Cardiac fibroblast (primary cell): ENCODE results near the gene CHAC2.

Experiments used
- DNase-seq, 2 donors: peaks; one replicate each; pipeline versions ENCODE4 v3.0.0 to v3.0.0-alpha.2; 2010; ENCODE audit warnings: low read depth in 2 of 2
- H3K4me3 ChIP-seq, 2 donors: replicated peaks in 1 of 2; 1 replicate in 1 of 2; 2 replicates in 1 of 2; pipeline ENCODE4 v1.5.1; 2011; ENCODE audit warnings: low read depth in 2 of 2, low read length in 2 of 2, mild to moderate bottlenecking in 2 of 2, moderate library complexity in 1 of 2
- CTCF ChIP-seq: IDR thresholded peaks from one replicate; pipeline ENCODE4 v1.5.1; 2011; ENCODE audit warnings: low read depth, mild to moderate bottlenecking, low read length, inconsistent platforms

Gene CHAC2

GRCh38 chr2:53786352-53786704, 18.7 kb downstream of the CHAC2 start:
- DNase-seq = peak; percentile 58 to 64

GRCh38 chr2:53786705-53787613, 19.4 kb downstream of the CHAC2 start, which contains the start of the genes ASB3 and ERLEC1:
Gene ASB3, minus strand, starts transcription at chr2:53786953. Its CDS starts 21,381 bp downstream, at chr2:53765572.
Gene ERLEC1, plus strand, starts transcription at chr2:53787044. Its CDS starts 167 bp downstream, at chr2:53787211.
- DNase-seq = peak; percentile 81 to 86
- H3K4me3 ChIP-seq = peak within 1 kb of the TSS; percentile 83 to 96
- no peak for TF ChIP-seq CTCF

More at GRCh38 chr2:53786352-53786704, 18.7 kb downstream of the CHAC2 start:
- H3K4me3 ChIP-seq = peak overlapping the region; percentile 83 to 96
- TF ChIP-seq CTCF = no peak

GRCh38 chr2:53787614-53788289, 20.1 kb downstream of the CHAC2 start:
- peak in 1 of 2 donors; percentile 41 for DNase-seq
- peak overlapping the region; percentile 83 to 96 for H3K4me3 ChIP-seq
- TF ChIP-seq CTCF = no peak

- TF ChIP-seq CTCF = no peak
Observed at GRCh38 chr2:53793261-53793660, 25.7 kb downstream of the CHAC2 start.

GRCh38 chr2:53793821-53794220, 26.2 kb downstream of the CHAC2 start:
- DNase-seq = no peak
- no peak overlapping the region for H3K4me3 ChIP-seq
- TF ChIP-seq CTCF = no peak

More at GRCh38 chr2:53793261-53793660, 25.7 kb downstream of the CHAC2 start:
- no peak overlapping the region for H3K4me3 ChIP-seq
- DNase-seq = no peak

- TF ChIP-seq CTCF = no peak
- DNase-seq = no peak
- no peak overlapping the region for H3K4me3 ChIP-seq
Observed at GRCh38 chr2:53801547-53801946, 33.9 kb downstream of the CHAC2 start.
